SK-N-SH treated with all-trans-retinoic acid at 6 μM for 48 hours (cell line): Measurements from ENCODE around the gene SORCS2.

Source experiments
- ATAC-seq: fragments of 200-7000 bp; cut with Tn5 transposase; 3 replicates; pipeline ENCODE4 v1.9.1; 2020; ENCODE audit warnings: mild to moderate bottlenecking, moderate library complexity
- ARNTL ChIP-seq: fragments of 450-650 bp; formaldehyde crosslinking; IDR thresholded peaks from 2 replicates; pipeline ENCODE4 v1.5.0; 2020; ENCODE audit warnings: low read depth, mild to moderate bottlenecking, moderate library complexity, borderline replicate concordance
- ESRRG ChIP-seq: fragments of 250-450 bp; sonication (Bioruptor Pico); IDR thresholded peaks from 2 replicates; pipeline ENCODE4 v1.6.1; 2021; ENCODE audit warnings: mild to moderate bottlenecking
- GLIS3 ChIP-seq: fragments of 250-450 bp; sonication (Bioruptor Pico); IDR thresholded peaks from 2 replicates; pipeline ENCODE4 v1.5.0; 2020; ENCODE audit warnings: mild to moderate bottlenecking, moderate library complexity
- ISL1 ChIP-seq: fragments of 250-450 bp; sonication (Bioruptor Pico); IDR thresholded peaks from 2 replicates; pipeline ENCODE4 v2.1.2; 2022; ENCODE audit warnings: mild to moderate bottlenecking, moderate library complexity
- PPARA ChIP-seq: fragments of 250-450 bp; sonication (Bioruptor Pico); IDR thresholded peaks from 2 replicates; pipeline ENCODE4 v1.5.0; 2020; ENCODE audit warnings: mild to moderate bottlenecking, borderline replicate concordance
- RARB ChIP-seq: fragments of 250-450 bp; sonication (Bioruptor Pico); IDR thresholded peaks from 2 replicates; pipeline ENCODE4 v1.8.0; 2021; ENCODE audit warnings: mild to moderate bottlenecking, moderate library complexity
- SNAI2 ChIP-seq: fragments of 250-450 bp; sonication (Bioruptor Pico); IDR thresholded peaks from 2 replicates; pipeline ENCODE4 v1.5.0; 2020; ENCODE audit warnings: mild to moderate bottlenecking, moderate library complexity
- TCF4 ChIP-seq: fragments of 250-450 bp; sonication (Bioruptor Pico); IDR thresholded peaks from 2 replicates; pipeline ENCODE4 v1.8.0; 2021; ENCODE audit warnings: mild to moderate bottlenecking, moderate library complexity, borderline replicate concordance
- TOX ChIP-seq: fragments of 250-450 bp; sonication (Bioruptor Pico); IDR thresholded peaks from 2 replicates; pipeline ENCODE4 v1.8.0; 2021; ENCODE audit warnings: mild to moderate bottlenecking, moderate library complexity, borderline replicate concordance
- ZC3H10 ChIP-seq: fragments of 250-450 bp; sonication (Bioruptor Pico); IDR thresholded peaks from 2 replicates; pipeline ENCODE4 v1.5.1; 2021; ENCODE audit warnings: mild to moderate bottlenecking, moderate library complexity
- ZFP3 ChIP-seq: fragments of 250-450 bp; sonication (Bioruptor Pico); IDR thresholded peaks from 2 replicates; pipeline ENCODE4 v1.5.0; 2020; ENCODE audit warnings: mild to moderate bottlenecking, moderate library complexity
- ZNF565 ChIP-seq: fragments of 450-650 bp; formaldehyde crosslinking; conservative IDR thresholded peaks from 2 replicates; pipeline ENCODE4 v1.5.0; 2020; ENCODE audit warnings: low read depth, mild to moderate bottlenecking, moderate library complexity
- ZNF70 ChIP-seq: fragments of 450-650 bp; formaldehyde crosslinking; IDR thresholded peaks from 2 replicates; pipeline ENCODE4 v1.5.0; 2020; ENCODE audit warnings: mild to moderate bottlenecking, moderate library complexity
- ZNF8 ChIP-seq: fragments of 450-650 bp; formaldehyde crosslinking; IDR thresholded peaks from 2 replicates; pipeline ENCODE4 v1.5.0; 2020; ENCODE audit warnings: mild to moderate bottlenecking, moderate library complexity
- TF ChIP-seq, protein P1 (sequence below): fragments of 250-450 bp; sonication (Bioruptor Pico); IDR thresholded peaks from 2 replicates; pipeline ENCODE4 v1.5.0; 2020; ENCODE audit warnings: mild to moderate bottlenecking, moderate library complexity
- TF ChIP-seq, protein P2 (sequence below): fragments of 250-450 bp; sonication (Bioruptor Pico); IDR thresholded peaks from 2 replicates; pipeline ENCODE4 v1.8.0; 2020; ENCODE audit warnings: mild to moderate bottlenecking, moderate library complexity, borderline replicate concordance
- TF ChIP-seq, protein P3 (sequence below): fragments of 250-450 bp; sonication (Bioruptor Pico); IDR thresholded peaks from 2 replicates; pipeline ENCODE4 v1.5.1; 2020; ENCODE audit warnings: low read depth, mild to moderate bottlenecking, moderate library complexity
- TF ChIP-seq, protein P4 (sequence below): fragments of 250-450 bp; sonication (Bioruptor Pico); IDR thresholded peaks from 2 replicates; pipeline ENCODE4 v1.5.1; 2021; ENCODE audit warnings: mild to moderate bottlenecking, moderate library complexity
- TF ChIP-seq, protein P5 (sequence below): fragments of 250-450 bp; sonication (Bioruptor Pico); IDR thresholded peaks from 2 replicates; pipeline ENCODE4 v1.8.0; 2021; ENCODE audit warnings: low read depth, mild to moderate bottlenecking, moderate library complexity, borderline replicate concordance

The SORCS2 gene

DNA sequence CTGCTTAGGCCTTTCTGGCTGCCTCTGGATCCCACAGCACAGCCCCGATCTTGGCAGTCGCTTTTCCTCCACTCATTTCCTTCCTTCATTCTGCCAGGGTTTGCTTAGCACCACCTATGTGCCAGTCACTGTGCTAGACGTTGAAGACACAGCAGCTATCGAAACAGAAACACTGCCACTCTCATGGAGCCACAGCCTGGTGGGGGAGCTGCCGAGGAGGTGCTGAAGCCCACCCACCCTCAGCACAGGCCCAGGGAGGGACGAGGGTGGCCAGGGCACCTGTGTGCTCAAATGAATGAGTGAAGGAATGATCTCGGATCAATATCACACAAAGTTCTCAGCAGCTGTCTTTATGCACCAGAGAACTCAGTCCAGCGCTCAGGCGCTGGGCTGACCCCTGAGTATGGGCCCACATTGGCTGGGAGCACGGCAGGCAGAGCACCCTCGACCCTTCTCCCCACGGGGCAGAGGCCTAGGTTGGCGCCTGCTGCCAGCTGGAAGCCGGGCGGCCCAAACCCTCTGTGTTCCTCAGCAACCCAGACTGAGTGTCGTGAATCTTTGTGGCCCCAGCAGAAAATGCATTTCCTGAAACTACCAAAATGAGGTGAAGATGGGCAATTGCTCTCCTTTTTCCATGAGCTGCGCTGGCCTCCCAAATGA is 108.9 kb downstream of the SORCS2 start:
- ATAC-seq = no peak
- TF ChIP-seq, protein P1, sequence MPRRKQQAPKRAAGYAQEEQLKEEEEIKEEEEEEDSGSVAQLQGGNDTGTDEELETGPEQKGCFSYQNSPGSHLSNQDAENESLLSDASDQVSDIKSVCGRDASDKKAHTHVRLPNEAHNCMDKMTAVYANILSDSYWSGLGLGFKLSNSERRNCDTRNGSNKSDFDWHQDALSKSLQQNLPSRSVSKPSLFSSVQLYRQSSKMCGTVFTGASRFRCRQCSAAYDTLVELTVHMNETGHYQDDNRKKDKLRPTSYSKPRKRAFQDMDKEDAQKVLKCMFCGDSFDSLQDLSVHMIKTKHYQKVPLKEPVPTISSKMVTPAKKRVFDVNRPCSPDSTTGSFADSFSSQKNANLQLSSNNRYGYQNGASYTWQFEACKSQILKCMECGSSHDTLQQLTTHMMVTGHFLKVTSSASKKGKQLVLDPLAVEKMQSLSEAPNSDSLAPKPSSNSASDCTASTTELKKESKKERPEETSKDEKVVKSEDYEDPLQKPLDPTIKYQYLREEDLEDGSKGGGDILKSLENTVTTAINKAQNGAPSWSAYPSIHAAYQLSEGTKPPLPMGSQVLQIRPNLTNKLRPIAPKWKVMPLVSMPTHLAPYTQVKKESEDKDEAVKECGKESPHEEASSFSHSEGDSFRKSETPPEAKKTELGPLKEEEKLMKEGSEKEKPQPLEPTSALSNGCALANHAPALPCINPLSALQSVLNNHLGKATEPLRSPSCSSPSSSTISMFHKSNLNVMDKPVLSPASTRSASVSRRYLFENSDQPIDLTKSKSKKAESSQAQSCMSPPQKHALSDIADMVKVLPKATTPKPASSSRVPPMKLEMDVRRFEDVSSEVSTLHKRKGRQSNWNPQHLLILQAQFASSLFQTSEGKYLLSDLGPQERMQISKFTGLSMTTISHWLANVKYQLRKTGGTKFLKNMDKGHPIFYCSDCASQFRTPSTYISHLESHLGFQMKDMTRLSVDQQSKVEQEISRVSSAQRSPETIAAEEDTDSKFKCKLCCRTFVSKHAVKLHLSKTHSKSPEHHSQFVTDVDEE (CRISPR knock-in tag) = no peak
- TF ChIP-seq RARB (no peak), ISL1 (no peak), ZC3H10 (CRISPR knock-in tag) (no peak)

DNA sequence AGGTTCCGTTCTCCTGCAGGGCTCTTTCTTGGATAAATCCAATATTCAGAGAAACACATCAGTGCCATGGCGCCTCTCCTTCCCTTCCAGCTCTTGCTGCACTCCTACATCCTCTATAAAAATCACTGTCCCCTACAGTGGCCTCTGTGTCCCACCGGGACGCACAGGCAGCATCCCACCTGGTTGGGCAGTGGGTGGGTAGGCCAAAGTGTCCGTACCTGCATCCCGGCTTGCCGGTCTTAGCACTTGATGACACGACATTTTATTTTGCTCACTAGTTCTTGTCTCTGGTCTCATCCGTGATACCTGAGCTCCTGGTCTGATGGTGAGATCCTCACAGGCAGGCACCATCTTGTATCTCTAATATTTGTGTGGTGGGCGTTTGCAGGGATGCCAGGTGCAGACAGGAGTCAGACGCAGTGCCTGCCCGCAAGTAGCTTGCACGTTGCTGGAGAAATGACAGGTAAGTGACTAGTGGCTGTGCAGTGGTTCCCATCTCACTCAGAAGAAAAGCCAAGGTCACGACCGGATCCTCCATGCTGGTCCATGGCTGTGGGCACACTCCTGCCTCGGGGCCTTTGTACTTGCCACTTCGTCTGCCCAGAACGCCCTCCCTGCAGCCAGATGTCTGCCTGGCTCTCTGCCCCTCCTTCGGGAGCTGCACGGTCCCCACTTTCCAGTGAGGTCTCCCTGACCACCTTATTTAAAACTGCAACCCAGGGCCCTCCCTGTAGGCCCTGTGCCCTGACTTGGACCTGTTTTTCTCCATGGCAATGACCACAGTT is 109.7 kb downstream of the SORCS2 start:
- ATAC-seq = no peak
- TF ChIP-seq, protein P2, sequence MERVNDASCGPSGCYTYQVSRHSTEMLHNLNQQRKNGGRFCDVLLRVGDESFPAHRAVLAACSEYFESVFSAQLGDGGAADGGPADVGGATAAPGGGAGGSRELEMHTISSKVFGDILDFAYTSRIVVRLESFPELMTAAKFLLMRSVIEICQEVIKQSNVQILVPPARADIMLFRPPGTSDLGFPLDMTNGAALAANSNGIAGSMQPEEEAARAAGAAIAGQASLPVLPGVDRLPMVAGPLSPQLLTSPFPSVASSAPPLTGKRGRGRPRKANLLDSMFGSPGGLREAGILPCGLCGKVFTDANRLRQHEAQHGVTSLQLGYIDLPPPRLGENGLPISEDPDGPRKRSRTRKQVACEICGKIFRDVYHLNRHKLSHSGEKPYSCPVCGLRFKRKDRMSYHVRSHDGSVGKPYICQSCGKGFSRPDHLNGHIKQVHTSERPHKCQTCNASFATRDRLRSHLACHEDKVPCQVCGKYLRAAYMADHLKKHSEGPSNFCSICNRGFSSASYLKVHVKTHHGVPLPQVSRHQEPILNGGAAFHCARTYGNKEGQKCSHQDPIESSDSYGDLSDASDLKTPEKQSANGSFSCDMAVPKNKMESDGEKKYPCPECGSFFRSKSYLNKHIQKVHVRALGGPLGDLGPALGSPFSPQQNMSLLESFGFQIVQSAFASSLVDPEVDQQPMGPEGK = no peak
- TF ChIP-seq ISL1 (no peak), TCF4 (no peak), ARNTL (CRISPR knock-in tag) (no peak), ZNF565 (CRISPR knock-in tag) (no peak), PPARA (CRISPR knock-in tag) (no peak), RARB (no peak), GLIS3 (CRISPR knock-in tag) (no peak), ZNF8 (CRISPR knock-in tag) (no peak), TOX (no peak), ZC3H10 (CRISPR knock-in tag) (no peak), ESRRG (CRISPR knock-in tag) (no peak), ZFP3 (CRISPR knock-in tag) (no peak), SNAI2 (CRISPR knock-in tag) (no peak), ZNF70 (CRISPR knock-in tag) (no peak)
- TF ChIP-seq, protein P3, sequence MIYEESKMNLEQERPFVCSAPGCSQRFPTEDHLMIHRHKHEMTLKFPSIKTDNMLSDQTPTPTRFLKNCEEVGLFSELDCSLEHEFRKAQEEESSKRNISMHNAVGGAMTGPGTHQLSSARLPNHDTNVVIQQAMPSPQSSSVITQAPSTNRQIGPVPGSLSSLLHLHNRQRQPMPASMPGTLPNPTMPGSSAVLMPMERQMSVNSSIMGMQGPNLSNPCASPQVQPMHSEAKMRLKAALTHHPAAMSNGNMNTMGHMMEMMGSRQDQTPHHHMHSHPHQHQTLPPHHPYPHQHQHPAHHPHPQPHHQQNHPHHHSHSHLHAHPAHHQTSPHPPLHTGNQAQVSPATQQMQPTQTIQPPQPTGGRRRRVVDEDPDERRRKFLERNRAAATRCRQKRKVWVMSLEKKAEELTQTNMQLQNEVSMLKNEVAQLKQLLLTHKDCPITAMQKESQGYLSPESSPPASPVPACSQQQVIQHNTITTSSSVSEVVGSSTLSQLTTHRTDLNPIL (CRISPR knock-in tag) = no peak
- TF ChIP-seq, protein P4, sequence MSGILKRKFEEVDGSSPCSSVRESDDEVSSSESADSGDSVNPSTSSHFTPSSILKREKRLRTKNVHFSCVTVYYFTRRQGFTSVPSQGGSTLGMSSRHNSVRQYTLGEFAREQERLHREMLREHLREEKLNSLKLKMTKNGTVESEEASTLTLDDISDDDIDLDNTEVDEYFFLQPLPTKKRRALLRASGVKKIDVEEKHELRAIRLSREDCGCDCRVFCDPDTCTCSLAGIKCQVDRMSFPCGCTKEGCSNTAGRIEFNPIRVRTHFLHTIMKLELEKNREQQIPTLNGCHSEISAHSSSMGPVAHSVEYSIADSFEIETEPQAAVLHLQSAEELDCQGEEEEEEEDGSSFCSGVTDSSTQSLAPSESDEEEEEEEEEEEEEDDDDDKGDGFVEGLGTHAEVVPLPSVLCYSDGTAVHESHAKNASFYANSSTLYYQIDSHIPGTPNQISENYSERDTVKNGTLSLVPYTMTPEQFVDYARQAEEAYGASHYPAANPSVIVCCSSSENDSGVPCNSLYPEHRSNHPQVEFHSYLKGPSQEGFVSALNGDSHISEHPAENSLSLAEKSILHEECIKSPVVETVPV = no peak
- TF ChIP-seq, protein P1 (CRISPR knock-in tag) = no peak
- TF ChIP-seq, protein P5, sequence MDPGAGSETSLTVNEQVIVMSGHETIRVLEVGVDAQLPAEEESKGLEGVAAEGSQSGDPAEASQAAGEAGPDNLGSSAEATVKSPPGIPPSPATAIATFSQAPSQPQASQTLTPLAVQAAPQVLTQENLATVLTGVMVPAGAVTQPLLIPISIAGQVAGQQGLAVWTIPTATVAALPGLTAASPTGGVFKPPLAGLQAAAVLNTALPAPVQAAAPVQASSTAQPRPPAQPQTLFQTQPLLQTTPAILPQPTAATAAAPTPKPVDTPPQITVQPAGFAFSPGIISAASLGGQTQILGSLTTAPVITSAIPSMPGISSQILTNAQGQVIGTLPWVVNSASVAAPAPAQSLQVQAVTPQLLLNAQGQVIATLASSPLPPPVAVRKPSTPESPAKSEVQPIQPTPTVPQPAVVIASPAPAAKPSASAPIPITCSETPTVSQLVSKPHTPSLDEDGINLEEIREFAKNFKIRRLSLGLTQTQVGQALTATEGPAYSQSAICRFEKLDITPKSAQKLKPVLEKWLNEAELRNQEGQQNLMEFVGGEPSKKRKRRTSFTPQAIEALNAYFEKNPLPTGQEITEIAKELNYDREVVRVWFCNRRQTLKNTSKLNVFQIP (CRISPR knock-in tag) = no peak
